SK-N-MC (cell line): Measurements from ENCODE around the gene PSTPIP1.
A peak's percentile ranks its signal among the peaks of the same experiment; 100 is the strongest.

Experiments
- EZH2 ChIP-seq: fragments of 200-600 bp; sonication (generic); IDR thresholded peaks from one replicate; pipeline ENCODE4 v1.6.1; 2017; ENCODE audit warnings: antibody characterized with exemption
- FOXP2 ChIP-seq: optimal IDR thresholded peaks from 2 replicates; pipeline ENCODE3; 2011; ENCODE audit warnings: mild to moderate bottlenecking, moderate library complexity; ENCODE audit not compliant: insufficient read depth; ENCODE audit errors: extremely low read length, control extremely low read depth
- POLR2AphosphoS5 ChIP-seq: IDR thresholded peaks from 2 replicates; pipeline ENCODE4 v1.6.1; 2012; ENCODE audit warnings: mild to moderate bottlenecking, low read depth, low read length, borderline replicate concordance

DNA sequence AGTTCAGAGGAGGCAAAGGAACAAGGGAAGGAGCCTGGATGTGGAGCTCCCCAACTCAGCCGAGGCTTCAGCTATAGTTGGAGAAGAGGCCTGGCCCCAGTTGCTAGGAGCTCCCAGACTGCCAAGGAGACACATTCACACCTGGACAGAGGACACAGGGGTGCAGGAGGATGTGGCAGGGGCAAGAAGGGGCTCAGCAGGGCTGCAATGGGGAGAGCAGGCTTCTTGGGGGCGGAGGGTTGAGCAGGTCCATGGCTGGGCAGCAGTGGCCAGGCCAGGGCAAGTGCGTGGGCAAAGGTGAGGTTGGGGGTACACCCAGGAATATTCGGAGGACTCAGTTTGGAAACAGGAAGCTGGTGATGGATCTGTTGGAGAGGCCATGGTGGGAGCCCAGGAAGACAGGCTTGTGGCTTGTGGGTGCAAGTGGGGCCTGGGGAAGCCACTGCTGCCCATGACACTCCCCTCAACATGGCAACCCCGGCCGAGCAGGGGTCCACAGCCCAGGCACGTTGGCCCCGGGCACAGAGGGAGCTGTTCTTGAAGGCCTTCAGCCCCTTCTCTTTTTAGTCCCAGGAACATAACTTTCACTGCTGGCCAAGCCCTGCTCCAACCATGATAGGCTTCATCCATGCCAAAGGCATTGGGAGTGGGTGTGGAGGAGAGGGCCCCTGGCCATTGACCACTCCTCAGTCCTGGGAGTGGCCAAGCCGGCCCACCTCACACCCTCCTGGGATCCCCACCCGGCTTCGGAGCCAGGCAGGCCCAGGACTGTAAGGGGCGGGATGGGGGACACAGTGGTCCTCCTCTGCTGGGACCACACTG is 42.7 kb downstream of the PSTPIP1 start:
- TF ChIP-seq POLR2AphosphoS5: peak; percentile 19; the same call in 1 of the 2 replicates
- TF ChIP-seq EZH2: no peak
- TF ChIP-seq FOXP2: no peak
